Transverse colon (tissue), 4 donors: ENCODE measurements around the gene ITGA11. TPM values are rescaled to one million over a fixed set of nuclear protein-coding genes. Genes with fewer than 3 reads are reported as not detected.

Experiments used
- DNase-seq: peaks from one replicate; pipeline ENCODE4 v3.0.0-alpha.2; 2019
- H3K27ac ChIP-seq, 4 donors: fragments of 200-600 bp; sonication (generic); 2 replicates each; pipeline ENCODE4 v1.5.1; 2016 to 2018; ENCODE audit warnings: inconsistent platforms in 4 of 4
- H3K27me3 ChIP-seq: fragments of 200-600 bp; sonication (generic); 2 replicates; pipeline ENCODE4 v1.5.1; 2017; ENCODE audit warnings: inconsistent platforms
- H3K36me3 ChIP-seq, 4 donors: fragments of 200-600 bp; sonication (generic); 2 replicates each; pipeline ENCODE4 v1.5.1; 2017 to 2019; ENCODE audit warnings: inconsistent platforms in 4 of 4
- H3K4me1 ChIP-seq, 4 donors: fragments of 200-600 bp; sonication (generic); 2 replicates each; pipeline ENCODE4 v1.5.1; 2017 to 2020; ENCODE audit warnings: inconsistent platforms in 4 of 4
- H3K4me3 ChIP-seq, 4 donors: fragments of 200-600 bp; sonication (generic); 1 replicate in 1 of 4; 2 replicates in 3 of 4; pipeline versions ENCODE4 v1.5.1 to v1.6.1; 2017 to 2019; ENCODE audit warnings: inconsistent platforms in 4 of 4
- H3K9me3 ChIP-seq, 2 donors: fragments of 200-600 bp; sonication (generic); 2 replicates each; pipeline ENCODE4 v1.5.1; 2017 to 2019; ENCODE audit warnings: inconsistent platforms in 2 of 2
- EP300 ChIP-seq: sonication (generic); formaldehyde crosslinking; IDR thresholded peaks from one replicate; pipeline ENCODE4 v1.6.1; 2017; ENCODE audit warnings: antibody characterized with exemption, low read depth
- POLR2A ChIP-seq: fragments of 450-650 bp; IDR thresholded peaks from one replicate; pipeline ENCODE4 v1.6.1; 2016; ENCODE audit warnings: antibody characterized with exemption, mild to moderate bottlenecking, moderate library complexity
- POLR2AphosphoS5 ChIP-seq, 3 donors: sonication (generic); formaldehyde crosslinking; IDR thresholded peaks; one replicate each; pipeline ENCODE4 v1.6.1; 2016; ENCODE audit warnings: antibody characterized with exemption in 3 of 3
- WGBS, 2 donors: methylation state at CpG; one replicate each; pipeline ENCODE4 v1.1.5; 2018; ENCODE audit warnings: low coverage in 1 of 2; 5-methylcytosine and 5-hydroxymethylcytosine counted together
- in situ Hi-C, 4 donors: fragments of 200-750 bp; cut with MboI; loops; one replicate each; pipeline versions ENCODE4 v1.15.0 to v1.15.1; 2017; ENCODE audit warnings: low sequenced_read_pairs in 3 of 4, low pct_ligation_motif_present in 1 of 4, low pct_unique_long_range_greater_than_20kb in 1 of 4
- intact Hi-C: fragments of 100-400 bp; cut with DNase I; formaldehyde crosslinking; loops from one replicate; pipeline ENCODE4 v1.15.1; 2023; ENCODE audit warnings: low total_unique reads
- total RNA-seq, 4 donors: library from RNA; depleted of rRNA; stranded (reverse); fragments of >200 nt; gene quantifications; one replicate each; pipeline ENCODE4 v1.1.0, GENCODE V29; 2016
- TF ChIP-seq, protein P1 (sequence below), 5 experiments: fragments of 200-600 bp in 3 of 5; fragments of 450-650 bp in 2 of 5; sonication (generic) in 3 of 5; IDR thresholded peaks; 1 replicate in 2 of 5; 2 replicates in 3 of 5; pipeline ENCODE4 v1.5.1; 2016 to 2017; ENCODE audit warnings: antibody characterized with exemption in 5 of 5, inconsistent platforms in 3 of 5, mild to moderate bottlenecking in 2 of 5, moderate library complexity in 1 of 5

ITGA11 gene
- total RNA-seq, 4 donors from 2014 or later = 0.37 to 3.2 (median 1.1) TPM

DNA sequence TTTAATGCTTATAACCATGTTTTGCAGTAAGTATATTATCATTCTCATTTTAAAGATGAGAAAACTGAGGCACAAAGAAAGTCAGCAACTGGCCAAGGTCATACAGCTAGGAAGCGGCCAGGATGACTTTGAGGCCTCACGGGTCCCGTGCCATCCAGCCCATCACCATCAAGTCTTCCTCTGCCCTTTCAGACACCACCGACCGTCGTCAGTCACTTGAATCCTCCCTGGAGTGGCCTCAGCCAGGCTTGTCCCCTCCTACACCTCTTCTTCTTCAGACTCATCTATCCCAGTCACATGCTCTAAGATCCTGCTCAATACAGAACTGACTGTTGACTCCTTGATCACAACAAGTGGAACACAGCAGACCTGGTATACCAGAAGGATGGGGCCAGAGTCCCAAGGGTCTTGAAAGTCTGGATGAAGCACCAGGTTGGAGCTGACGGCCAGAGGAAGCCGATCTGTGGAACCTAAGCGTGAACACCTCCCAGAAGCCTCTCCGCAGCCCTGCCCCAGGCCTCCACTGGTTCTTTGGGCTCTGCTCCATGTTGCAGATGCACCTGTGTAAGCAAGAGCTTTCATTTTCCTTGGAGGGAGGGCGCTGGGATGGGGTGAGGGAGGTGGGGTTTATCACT, 22.1 kb downstream of the ITGA11 start:
- DNase-seq = no peak
- Histone ChIP-seq H3K36me3 (no peaks in the 10 kb centered on the region), H3K27me3 (no peaks in the 10 kb centered on the region), H3K4me1 (no peaks in the 10 kb centered on the region), H3K9me3 (no peaks in the 10 kb centered on the region), H3K27ac (no peak overlapping the region), H3K4me3 (no peak overlapping the region)
- TF ChIP-seq, protein P1, sequence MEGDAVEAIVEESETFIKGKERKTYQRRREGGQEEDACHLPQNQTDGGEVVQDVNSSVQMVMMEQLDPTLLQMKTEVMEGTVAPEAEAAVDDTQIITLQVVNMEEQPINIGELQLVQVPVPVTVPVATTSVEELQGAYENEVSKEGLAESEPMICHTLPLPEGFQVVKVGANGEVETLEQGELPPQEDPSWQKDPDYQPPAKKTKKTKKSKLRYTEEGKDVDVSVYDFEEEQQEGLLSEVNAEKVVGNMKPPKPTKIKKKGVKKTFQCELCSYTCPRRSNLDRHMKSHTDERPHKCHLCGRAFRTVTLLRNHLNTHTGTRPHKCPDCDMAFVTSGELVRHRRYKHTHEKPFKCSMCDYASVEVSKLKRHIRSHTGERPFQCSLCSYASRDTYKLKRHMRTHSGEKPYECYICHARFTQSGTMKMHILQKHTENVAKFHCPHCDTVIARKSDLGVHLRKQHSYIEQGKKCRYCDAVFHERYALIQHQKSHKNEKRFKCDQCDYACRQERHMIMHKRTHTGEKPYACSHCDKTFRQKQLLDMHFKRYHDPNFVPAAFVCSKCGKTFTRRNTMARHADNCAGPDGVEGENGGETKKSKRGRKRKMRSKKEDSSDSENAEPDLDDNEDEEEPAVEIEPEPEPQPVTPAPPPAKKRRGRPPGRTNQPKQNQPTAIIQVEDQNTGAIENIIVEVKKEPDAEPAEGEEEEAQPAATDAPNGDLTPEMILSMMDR (IDR thresholded peaks at IDR 0.05) = no peak
- TF ChIP-seq POLR2AphosphoS5 (IDR thresholded peaks at IDR 0.05) (no peak), EP300 (no peak), POLR2A (no peak)
- 86 to 92% methylated on average over 8 to 11 of the region's 11 CpGs for WGBS, 2 donors
- in situ Hi-C loops (no loop called here), intact Hi-C loops (no loop called here)

DNA sequence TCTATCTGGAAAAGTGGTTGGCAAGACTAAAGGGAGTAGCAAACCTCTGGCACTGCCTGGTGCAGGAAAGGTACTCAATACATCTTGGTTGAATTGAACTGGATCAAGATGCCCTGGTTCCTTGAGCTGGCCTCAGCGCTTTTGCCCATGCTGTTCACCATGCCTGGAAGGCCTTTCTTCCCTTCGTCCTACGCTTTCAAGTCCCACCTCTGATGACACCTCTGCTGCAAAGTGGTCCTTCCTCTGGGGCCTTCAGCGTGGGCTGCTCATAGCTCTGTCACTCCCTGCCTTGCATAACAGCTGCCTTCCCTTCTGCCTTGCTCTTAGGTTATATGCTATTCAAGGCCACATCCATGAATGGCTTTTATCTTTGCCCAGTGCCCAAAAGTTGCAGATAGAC, 23.0 kb downstream of the ITGA11 start:
- intact Hi-C loops (no loop called here), in situ Hi-C loops (no loop called here)
- no peak for DNase-seq
- Histone ChIP-seq H3K27me3 (no peaks in the 10 kb centered on the region), H3K4me3 (no peak overlapping the region), H3K27ac (no peak overlapping the region), H3K9me3 (no peaks in the 10 kb centered on the region), H3K4me1 (no peaks in the 10 kb centered on the region), H3K36me3 (no peaks in the 10 kb centered on the region)
- 94% methylated on average over 4 of the region's 4 CpGs; no CpG with 5 or more reads in 1 of the 2 donors for WGBS, 2 donors
- TF ChIP-seq EP300 = no peak
- no peak for TF ChIP-seq POLR2A
- TF ChIP-seq, protein P1 (IDR thresholded peaks at IDR 0.05) = no peak
- no peak for TF ChIP-seq POLR2AphosphoS5 (IDR thresholded peaks at IDR 0.05)

DNA sequence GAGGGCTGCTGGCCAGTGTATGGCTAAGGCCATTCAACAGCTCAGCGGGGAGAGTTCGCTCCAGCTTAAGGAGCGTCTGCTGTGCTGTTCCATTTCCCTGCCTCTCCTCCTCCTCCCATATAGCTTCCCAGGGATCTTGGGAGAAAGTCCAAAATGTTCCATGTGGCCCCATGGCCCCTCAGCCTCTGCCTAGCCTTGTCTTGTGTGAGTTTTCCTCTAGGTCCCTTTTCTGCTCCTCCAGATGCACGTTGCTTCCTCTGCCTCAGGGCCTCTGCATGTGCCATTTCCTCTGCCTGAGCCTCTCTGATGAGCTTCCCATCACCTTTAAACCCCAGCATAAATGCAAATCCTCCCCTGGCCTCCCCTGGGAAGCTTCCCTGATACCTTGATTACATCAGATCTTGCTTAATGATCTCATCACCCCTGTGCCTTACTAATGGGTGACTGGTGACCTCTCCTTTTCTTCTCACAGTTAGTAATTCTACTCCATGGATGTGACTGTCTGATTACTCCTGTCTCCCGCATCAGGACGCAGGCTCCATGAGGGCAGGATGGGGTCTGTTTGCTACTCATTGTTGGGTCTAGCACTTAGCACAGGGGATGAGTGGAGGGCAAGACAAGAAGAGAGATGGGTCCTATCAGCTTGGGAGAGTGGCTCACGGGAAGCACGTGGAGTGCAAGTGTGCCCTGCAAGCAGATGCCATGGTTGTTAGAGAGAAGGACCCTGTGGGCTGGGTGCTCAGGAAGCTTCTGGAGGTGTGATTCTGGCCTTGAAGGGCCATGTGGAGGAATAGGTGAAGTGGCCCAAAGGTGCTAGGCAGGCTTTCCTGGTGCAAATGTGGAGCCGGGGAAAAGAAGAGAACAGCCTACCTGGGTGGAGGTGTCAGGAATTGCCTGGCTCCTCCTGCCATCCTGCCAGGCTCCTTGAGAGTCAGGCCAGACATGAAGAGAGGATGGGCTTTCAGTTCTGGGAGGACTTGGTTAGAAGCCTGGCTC, 23.8 kb downstream of the ITGA11 start:
- in situ Hi-C loops (no loop called here), intact Hi-C loops (no loop called here)
- H3K9me3 ChIP-seq = no peaks in the 10 kb centered on the region
- 79 to 88% methylated on average over 4 to 9 of the region's 9 CpGs for WGBS, 2 donors
- H3K4me3 ChIP-seq = no peak overlapping the region
- no peaks in the 10 kb centered on the region for H3K36me3 ChIP-seq
- no peaks in the 10 kb centered on the region for H3K4me1 ChIP-seq
- DNase-seq = no peak
- H3K27ac ChIP-seq = no peak overlapping the region
- TF ChIP-seq EP300 = no peak
- TF ChIP-seq POLR2AphosphoS5 (IDR thresholded peaks at IDR 0.05) = no peak
- no peak for TF ChIP-seq POLR2A
- TF ChIP-seq, protein P1 (IDR thresholded peaks at IDR 0.05) = no peak
- no peaks in the 10 kb centered on the region for H3K27me3 ChIP-seq

DNA sequence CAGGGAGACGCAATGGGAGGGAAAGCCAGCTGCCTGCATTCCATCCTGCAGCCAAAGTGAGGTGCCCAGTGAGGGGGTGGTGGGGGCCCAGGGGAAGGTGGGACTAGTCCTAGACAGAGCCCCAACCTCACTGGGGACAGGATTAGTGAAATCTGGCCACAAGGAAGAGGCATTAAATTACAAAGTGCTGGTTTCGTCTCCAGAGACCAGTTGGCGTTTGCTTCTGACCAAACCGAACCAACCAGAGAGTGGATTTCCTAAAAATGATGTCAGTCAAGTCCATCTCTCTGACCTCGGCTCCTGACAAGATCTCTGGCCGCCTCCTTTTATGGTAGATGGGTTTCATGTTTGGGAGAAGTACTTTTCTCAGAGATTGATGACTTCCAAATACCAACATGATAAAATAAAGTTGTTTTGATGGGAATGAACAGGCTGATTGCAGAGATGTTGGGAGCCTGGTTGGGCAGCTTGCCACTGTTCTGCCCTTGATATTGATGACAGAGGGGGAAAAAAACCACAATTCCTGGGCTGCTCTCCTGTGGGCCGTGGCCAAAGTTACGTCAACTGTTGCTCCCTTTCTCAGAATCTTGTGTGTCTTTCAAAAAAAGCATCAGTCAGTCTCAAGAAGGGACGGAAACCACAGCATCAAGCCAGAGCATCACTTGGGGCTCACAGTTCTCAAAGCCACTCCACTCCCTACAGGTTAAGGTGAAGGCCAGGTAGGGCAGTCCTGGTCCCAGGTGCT, 24.6 kb downstream of the ITGA11 start:
- Histone ChIP-seq H3K36me3 (no peaks in the 10 kb centered on the region), H3K9me3 (no peaks in the 10 kb centered on the region), H3K4me1 (no peaks in the 10 kb centered on the region), H3K4me3 (no peak overlapping the region), H3K27me3 (no peaks in the 10 kb centered on the region), H3K27ac (no peak overlapping the region)
- intact Hi-C loops (no loop called here), in situ Hi-C loops (no loop called here)
- no peak for DNase-seq
- 67 to 74% methylated on average over 2 to 9 of the region's 9 CpGs for WGBS, 2 donors
- TF ChIP-seq POLR2A (no peak), EP300 (no peak), POLR2AphosphoS5 (IDR thresholded peaks at IDR 0.05) (no peak)
- TF ChIP-seq, protein P1 (IDR thresholded peaks at IDR 0.05) = no peak
